ENCODE measurements around the gene MTURN. TPM values are rescaled to one million over a fixed set of nuclear protein-coding genes. Genes with fewer than 3 reads are reported as not detected.
"Not testable (repeated sequence)": the region's sequence is repeated elsewhere in the genome, so short reads cannot be mapped to it uniquely, and the experiment has no call there.

Gene MTURN
- polyA plus RNA-seq, 5 donors: 53.3 to 78.4 (median 67.7) TPM

DNA sequence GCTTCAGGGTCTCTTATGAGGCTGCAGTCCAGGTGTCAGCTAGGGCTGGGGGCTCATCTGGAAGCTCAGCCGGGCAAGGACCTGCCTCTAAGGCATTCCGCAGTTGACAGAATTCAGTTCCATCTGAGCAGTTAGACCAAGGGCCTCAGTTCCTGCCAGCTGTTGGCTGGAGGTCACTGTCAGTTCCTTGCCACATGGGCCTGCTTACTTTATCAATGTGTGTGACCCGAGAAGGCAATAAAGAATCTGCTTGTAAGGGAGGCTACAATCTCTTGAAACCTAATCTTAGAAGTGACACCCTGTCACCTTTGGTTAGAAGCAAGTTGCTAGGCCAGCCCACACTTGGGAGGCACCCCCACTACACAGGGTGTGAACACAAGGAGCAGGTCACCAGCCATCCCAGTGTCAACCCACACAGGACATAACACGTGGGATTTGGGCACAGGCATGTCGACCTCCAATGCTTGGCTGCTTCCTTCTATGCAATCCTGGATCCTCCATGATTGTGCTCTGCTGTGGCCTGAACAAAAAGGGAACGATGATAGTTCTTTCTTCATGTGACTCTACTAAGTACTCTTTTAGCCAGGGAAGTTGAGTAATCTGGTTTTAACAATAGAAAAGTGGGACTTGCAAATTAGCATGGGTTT lies 41.8 kb downstream of the MTURN start:
- no peak for DNase-seq

DNA sequence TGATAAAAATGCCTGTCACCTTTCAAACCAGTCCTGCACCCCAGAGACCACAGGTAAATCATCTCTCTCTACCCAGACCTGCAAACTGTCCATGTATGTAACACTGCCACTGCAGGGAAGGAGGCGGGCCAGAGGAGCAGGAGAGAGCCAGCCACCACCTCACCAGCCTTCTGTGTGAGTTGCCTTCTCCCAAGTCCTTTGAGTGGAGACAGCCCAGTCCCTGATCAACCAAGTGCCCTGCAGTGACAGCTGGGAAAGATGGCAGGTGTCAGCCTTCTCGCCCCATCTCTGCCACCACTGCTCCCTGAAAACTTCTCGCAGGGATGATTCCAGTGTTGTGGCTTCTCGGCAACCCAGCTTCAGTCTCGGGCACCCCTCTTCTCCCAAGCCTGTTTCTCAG lies 42.4 kb downstream of the MTURN start:
- DNase-seq: no peak

DNA sequence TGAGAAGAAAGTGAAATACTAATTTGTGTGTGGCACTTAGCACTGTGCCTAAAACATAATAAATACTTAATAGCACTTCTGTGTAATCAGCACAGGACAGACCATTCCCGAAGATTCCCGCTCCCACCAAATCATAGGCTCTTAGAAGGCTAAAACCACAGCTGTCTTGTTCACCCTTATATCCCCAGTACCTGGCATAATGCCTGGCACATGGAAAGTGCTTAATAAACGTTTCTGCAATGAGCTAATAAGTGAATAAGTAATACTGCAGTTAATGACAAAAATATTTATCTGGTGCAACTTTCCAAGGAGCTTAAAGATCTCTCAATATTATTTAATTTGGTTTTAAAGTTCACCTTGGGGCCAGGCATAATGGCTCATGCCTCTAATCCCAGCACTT lies 43.2 kb downstream of the MTURN start:
- no peak for DNase-seq

DNA sequence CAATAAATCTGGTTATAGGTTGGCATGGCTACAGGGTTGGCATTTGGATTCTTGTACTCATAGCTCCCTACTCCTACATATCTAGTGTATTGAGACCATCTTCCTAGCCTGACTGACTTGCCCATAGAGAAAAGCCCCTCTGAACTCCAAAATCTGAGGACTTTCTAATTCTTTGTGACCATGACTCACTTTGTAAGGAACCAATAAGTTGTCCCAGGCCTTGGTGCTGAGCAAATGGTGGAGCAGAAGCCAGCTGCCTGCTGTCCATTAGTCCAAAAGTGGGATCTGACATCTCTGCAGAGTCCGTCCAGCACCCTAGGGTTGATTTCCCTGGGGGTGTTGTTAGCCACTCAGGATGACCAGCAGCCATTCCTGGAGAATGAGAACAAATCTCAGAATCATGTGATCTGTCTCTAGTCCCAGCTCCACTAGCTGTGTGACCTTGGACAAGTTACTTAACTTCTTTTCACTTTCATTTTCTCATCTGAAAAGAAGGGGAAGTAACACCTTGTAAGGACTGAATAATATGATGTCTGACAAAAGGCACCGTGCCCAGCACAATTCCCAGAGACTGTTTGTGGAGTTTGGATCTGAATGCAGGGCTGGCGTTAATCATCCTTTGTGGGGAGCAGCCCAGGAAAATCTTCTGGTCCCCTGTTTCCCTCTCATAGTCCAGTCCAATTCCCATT lies 44.1 kb downstream of the MTURN start:
- DNase-seq: no peak

DNA sequence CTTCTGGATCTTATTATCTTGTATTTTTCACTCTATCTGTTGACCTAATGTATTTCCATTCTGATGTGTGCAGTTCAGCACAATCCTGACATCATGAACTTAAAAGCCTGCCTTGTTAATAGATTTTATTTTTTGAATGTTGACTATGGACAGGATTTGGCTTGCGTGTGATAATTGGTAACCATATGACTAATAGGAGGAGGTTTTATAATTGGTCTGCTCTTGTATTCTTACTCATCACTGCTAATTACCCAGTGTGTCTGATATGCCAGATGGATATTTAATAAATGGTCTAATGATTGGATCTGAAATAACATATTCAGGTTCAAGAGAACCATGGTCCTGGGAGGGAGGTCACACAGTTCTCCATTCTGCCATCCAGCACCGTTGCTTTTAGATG lies 45.9 kb downstream of the MTURN start:
- no peak for DNase-seq

DNA sequence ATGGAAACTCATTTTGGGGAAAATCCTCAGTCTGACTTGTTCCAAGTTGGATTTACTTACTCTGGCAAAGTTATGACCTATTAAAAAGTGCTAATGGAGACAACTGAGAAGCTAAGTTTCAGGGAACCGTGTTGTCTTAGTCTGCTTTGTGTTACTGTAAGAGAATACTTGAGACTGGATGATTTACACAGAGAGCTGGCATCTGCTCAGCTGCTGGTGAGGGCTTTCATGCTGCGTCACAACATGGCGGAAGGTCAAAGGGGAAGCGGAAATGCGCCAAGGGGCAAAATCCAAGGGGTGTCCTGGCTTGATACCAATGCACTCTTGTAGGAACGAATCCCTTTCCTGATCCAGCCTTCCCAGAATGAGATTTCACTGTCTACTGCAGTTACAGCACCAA lies 46.4 kb downstream of the MTURN start:
- no peak for DNase-seq

DNA sequence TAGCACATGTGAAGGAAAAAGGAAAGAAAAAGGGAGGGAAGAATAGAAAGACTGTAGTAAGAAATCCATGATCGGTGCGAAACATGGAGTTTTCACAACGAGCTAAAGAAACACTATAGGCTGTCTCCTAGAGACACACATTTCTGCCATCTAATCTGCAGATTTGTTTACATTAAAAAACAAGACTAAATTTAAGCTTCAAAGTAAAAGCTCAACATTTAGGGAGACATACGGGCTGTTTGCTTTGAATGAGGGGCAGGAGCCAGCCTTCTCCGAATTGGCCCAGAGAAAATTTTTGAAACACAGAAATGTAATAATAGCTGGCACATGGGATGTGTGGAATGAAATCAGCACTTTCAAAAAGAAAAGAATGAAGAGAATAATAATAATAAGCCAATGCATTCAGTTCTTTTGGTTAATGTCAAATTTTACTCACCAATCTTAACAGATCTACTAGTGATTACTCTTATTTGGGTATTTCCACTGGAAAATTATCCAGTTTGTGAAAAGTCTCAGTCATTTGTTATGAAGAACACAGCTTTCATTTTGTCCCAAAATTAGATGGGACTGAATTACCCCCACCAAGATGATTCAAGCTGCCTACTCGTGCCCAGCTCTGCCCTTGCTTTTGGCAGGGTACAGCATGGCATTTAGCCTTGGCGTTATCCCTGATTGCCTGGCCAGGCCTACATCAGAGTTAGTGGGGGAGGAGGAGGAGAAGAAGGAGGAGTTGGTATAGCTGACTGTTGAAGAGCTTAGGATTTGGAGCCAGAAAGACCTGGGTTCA lies 47.1 kb downstream of the MTURN start:
- no peak for DNase-seq

DNA sequence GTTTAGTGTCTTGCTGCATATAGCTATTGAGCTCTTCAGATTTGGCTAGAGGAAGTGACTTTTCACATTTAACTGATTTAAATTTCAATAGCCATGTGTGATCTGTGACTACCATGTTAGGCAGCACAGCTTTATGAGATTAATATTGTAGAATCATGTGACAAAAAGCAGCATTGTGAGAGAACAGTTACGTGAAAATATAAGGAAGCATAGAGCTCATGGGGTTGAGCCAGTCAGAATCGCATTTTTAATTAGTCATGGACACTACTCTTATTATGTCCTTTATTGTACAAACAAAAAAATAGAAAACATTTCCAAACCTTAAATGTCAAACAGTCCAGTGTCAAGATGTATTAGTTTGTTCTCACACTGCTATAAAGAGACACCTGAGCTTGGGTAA lies 48.0 kb downstream of the MTURN start:
- no peak for DNase-seq

DNA sequence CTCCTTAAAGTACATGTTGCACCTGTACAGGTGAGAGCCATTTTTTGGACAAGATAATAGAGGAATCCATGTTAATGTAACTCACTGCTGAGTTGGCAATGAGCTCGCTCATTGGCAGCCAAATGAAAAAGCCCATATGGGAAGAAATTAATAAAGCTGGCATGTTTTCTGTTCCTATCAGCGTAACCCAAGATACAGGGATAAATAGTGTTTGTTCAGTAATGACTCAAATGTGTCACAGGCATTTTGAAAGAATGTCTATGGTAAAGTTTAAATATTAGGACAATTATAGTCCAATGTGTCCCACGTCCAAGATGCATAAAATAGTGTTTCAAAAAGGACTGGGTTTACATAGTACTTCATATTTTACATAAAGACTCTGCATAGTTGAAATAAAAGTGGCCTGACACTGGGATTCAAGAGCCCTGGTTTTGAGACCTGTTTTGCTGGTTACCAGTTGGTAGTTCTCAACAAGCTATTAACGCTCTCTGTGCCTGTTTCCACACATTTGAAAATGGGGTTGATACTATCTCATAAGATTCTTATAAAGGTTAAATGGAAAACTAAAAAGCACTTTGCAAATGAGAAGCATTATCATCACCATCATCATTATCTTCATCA lies 49.1 kb downstream of the MTURN start:
- no peak for DNase-seq

DNA sequence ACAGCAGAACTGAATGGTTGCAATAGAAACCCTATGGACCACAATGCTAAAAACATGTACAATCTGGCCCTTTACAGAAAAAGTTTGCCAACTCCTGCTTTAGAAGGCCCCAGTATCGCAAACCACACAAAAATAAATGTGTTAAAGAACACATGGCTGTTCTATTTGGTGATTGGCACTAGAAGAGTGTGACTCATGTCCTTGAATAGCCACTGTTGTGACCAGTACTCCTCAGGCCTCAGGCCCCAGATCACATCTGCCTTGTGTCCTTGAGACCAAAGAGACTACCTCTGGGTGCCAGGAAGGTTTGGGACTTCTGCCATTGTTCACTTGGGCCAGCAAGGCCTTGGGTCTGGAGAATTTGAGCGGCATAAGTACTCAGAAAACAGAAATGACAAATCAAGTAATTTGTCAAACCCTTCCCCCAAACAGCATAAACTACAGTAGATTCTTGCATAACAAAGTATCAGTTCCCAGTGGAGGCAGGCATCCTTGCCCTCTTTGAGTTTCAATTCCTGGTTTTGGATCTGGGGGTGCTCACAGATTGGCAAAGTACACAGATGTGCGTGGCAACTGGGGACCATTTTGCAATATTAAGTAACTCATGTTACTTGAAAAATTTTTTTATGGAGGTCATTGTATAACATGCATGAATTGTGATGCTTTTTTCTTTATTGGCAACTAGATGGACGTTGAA lies 50.2 kb downstream of the MTURN start:
- DNase-seq: no peak

DNA sequence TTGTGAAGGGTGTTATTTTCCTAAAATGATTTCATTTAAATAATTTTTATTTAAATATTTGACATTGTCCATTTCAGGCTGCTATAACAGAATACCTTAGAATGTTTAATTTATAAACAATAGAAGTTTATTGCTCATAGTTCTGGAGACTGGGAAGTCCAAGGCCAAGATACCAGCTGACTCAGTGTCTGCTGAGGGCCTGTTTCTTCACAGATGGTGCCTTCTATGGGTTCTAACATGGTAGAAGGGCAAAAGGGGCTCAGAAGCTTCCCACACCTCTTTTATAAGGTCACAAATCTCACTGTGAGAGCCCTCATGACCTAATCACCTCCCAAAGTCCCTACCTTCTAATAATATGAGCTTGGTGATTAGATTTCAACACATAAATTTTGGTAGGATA lies 50.7 kb downstream of the MTURN start:
- no peak for DNase-seq

DNA sequence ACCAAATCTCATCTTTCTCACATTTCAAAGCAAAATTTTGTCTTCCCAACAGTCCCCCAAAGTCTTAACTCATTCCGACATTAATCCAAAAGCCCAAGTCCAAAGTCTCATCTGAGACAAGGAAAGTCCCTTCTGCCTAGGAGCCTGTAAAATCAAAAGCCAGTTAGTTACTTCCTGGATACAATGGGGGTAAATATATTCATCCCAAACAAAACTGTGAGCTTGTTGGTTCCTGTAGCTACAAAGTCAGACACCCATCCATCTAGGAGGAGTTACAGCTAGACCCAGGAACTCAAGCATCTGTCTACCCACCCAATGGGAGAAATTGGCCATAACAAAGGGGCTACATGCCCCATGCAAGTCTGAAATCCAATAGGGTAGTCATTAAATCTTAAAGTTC lies 51.9 kb downstream of the MTURN start:
- DNase-seq: no peak

DNA sequence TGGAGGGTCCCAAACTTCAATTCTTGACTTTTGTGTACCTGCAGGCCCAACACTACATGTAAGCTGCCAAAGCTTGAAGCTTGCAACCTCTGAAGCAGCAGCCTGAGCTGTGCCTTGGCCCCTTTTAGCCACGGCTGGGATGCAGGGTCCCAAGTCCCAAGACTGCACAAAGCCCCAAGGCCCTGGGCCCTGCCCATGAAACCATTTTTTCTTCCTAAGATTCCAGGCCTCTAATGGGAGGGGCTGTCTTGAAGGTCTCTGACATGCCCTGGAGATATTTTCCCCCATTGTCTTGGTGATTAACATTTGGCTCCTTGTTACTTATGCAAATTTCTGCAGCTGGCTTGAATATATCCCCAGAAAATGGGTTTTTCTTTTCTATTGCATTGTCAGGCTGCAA lies 52.7 kb downstream of the MTURN start:
- no peak for DNase-seq

DNA sequence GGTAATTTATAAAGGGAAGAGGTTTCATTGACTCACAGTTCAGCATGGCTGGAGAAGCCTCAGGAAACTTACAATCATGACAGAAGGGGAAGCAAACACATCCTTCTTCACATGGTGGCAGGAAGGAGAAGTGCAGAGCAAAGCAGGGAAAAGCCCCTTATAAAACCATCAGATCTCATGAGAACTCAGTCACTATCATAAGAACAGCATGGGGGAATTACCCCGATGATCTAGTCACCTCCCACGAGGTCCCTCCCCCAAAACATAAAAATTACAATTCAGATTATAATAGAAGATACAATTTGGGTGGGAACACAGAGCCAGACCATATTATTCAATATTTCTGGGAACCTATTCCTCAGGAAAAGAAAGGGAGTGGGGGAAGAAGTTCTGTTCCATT lies 53.6 kb downstream of the MTURN start:
- DNase-seq: not testable (repeated sequence)

DNA sequence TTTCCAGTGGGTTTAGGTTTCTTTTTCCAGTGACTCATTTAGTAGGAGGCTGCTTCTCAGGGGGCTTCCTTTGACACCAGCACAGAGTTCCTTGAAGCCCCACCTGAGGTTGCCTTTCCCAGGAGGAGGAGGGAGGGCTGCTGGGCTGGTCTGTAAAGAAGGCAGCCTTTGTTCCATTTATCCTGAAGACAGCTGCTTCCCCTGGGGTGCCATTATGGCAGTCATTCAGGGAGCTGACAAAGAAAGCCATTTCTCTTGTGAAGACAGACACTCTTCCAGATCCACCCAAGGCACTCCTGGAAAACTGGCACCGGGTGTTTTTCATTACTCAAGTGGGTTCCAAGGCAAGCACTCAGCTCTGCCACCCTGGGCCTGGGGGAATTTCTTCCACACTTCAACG lies 54.0 kb downstream of the MTURN start:
- no peak for DNase-seq

DNA sequence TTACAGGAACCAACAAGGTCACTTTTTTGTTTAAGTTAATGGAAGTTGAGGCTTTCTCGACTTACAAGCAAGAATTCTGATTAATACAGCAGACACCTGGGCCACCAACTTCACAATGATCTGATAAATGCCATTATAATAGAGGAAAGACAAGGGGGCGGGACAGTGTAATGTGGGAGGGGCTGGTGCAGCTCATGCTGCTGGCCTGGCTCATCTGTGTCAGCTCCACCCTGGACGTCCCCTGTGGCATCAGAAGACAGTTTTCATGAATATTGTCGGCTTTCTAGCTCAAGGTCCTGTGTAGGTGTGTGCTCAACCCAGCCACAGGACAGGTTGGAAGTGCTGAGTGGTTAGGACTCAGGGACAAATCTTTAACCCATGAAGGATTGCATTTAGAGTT lies 57.0 kb downstream of the MTURN start:
- no peak for DNase-seq

DNA sequence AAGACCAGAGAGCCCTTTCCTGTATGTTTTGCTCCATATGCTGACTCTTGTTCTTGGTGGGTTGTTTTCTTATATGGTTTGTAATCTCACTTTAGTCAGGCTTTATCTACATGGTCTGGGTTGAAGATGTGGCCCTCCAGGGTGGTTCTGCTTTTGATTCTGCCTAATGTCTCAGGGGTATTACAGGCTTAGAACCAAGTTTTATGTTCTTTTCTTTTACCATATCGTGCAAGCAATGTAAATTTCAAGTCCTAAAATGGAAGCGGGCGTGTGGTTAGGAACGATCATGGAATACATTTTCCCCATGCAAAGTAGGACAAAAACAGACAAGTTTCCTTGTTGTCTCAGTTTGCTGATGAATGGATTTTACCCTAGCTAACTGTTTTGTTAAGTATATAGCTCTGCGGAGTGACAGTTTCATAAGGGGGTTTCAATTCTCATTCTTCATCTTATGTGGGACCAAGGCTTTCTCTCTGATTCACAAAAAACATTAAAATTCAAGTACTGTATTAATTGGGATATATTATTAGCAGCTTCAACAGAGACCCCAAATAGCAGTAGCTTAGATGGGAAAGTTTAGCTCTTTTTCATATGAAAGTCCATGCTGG lies 58.7 kb downstream of the MTURN start:
- no peak for DNase-seq

DNA sequence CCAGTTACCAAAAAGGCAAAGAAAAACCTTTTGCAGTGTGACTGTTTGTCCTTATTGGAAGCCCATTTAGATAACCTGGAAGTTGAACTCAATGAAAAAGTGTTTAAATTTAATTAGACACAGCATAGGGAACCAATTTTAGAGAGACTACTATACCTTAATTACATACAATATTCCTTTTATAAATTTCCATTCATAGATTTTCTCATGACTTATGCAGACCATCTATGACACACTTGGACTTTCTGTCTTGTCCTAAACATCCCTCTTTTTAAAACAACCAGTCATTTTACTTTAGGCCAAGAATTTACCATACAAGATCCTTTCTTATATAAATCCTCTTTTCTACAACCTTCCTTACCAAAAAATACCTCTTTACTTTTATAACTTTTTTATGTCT lies 61.6 kb downstream of the MTURN start:
- no peak for DNase-seq

DNA sequence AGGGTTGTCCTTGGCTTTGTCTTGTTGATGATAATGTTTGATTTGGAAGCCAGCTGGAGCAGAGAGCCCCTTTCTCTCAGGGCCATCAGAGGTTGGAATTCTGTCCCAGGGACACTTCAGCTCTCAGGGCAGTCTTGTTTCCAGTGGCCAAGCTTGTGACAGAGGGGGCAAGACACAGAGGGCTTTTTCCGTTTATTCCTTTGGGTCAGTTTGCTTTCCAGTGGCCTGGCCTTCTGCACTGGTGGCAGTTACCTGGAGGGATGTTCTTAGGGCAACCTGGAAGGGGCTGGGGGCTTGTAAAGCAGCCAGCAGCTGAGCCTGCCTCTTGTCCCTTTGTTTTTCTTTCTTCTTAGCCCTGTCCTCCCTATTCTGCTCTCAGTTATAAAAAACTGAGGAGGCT lies 62.7 kb downstream of the MTURN start:
- DNase-seq: no peak

DNA sequence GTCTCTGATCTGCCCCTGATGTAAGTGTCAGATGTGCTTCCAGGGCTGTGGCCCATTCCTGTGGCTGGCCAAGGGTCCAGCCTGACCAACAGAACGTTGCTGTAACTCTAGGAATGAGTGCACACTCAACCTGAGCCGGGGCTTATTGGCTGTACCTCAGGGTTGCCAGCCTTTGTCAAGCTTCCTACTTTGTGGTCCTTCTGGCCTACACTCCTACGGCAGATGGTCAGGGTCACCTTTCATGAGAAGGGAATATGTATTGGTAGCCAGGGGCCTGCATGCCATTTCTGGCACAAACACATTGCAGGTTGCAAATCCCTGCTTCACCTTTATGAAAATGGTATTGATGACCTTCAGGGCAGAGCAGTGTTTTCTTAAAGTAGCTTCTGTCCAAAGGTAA lies 64.5 kb downstream of the MTURN start:
- DNase-seq: no peak

DNA sequence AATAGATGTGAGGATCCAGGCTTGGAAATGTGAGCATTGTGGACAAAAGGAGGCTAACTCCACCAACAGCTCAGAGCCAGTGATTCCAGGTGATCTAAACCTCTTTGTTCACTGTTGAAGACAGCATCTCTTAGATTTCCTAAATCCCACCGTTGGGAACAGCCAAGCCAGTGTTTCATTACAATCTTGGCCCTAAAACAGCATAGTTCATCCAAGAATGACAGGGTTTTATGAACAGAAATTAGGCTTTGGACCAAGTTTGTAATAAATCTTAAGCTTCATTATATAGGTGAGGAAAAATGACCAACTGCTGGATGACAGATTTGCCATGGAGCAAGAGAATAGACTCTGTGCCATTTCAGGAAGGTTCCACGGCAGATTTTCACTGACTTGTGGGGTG lies 65.8 kb downstream of the MTURN start:
- DNase-seq: no peak
